HCT116 (cell line): Measurements from ENCODE around the gene TUB.

Experiments
- CTCF ChIP-seq, 3 experiments: fragments of 200-600 bp in 1 of 3; sonication (generic) in 1 of 3; IDR thresholded peaks in 2 of 3; conservative IDR thresholded peaks in 1 of 3; 2 replicates each; pipeline ENCODE4 v1.5.1; 2012 to 2017; ENCODE audit warnings: low read depth in 2 of 3, low read length in 2 of 3, antibody characterized with exemption in 1 of 3, borderline replicate concordance in 1 of 3, control low read depth in 1 of 3, mild to moderate bottlenecking in 1 of 3, mixed read lengths in 1 of 3, mixed run types in 1 of 3, moderate library complexity in 1 of 3; ENCODE audit not compliant: insufficient read depth in 1 of 3
- EGR1 ChIP-seq: IDR thresholded peaks from 2 replicates; pipeline ENCODE4 v1.6.1; 2012; ENCODE audit warnings: low read depth
- POLR2A ChIP-seq: IDR thresholded peaks from 2 replicates; pipeline ENCODE4 v1.7.0; 2011; ENCODE audit warnings: borderline replicate concordance; ENCODE audit not compliant: insufficient read depth, insufficient read length; ENCODE audit errors: extremely low read depth
- YY1 ChIP-seq: IDR thresholded peaks from 2 replicates; pipeline ENCODE4 v1.6.1; 2011; ENCODE audit warnings: low read length, low read depth, moderate library complexity, mild to moderate bottlenecking; ENCODE audit not compliant: insufficient replicate concordance; ENCODE audit errors: extremely low read depth

GRCh38 chr11:8102296-8102915 is 21.4 kb downstream of the TUB start:
- TF ChIP-seq YY1 (no peak), CTCF (IDR thresholded peaks at IDR 0.05 in 2 of 3, conservative IDR thresholded peaks at IDR 0.05 in 1 of 3; ENCODE audit: borderline replicate concordance in 1 of 3, insufficient read depth in 1 of 3, low read depth in 2 of 3, low read length in 2 of 3) (no peak), POLR2A (no peak), EGR1 (no peak)
